GM23338 (cell line): ENCODE measurements around the gene NAA25. TPM values are rescaled to one million over a fixed set of nuclear protein-coding genes. Genes with fewer than 3 reads are reported as not detected.

Experiments used
- ATAC-seq: fragments of 200-7000 bp; cut with Tn5 transposase; 3 replicates; pipeline ENCODE4 v1.9.1; 2020
- DNase-seq: peaks from one replicate; pipeline ENCODE4 v3.0.0-alpha.2; 2015; ENCODE audit warnings: low spot score
- H2AFZ ChIP-seq: fragments of 200-600 bp; sonication (generic); 2 replicates; pipeline ENCODE4 v1.8.0; 2016; ENCODE audit warnings: antibody characterized with exemption, mild to moderate bottlenecking, moderate library complexity
- H3F3A ChIP-seq: fragments of 200-600 bp; sonication (generic); replicated peaks from 2 replicates; pipeline ENCODE4 v1.8.0; 2017; ENCODE audit warnings: antibody characterized with exemption, mixed run types, low read depth
- H3K27ac ChIP-seq: fragments of 200-600 bp; sonication (generic); 2 replicates; pipeline ENCODE4 v1.6.1; 2016; ENCODE audit warnings: low read depth
- H3K27me3 ChIP-seq: fragments of 200-600 bp; sonication (generic); 2 replicates; pipeline ENCODE4 v1.8.0; 2016; ENCODE audit warnings: mild to moderate bottlenecking, mixed run types, moderate library complexity; ENCODE audit not compliant: insufficient read depth
- H3K36me3 ChIP-seq: fragments of 200-600 bp; sonication (generic); 2 replicates; pipeline ENCODE4 v1.8.0; 2016; ENCODE audit warnings: mild to moderate bottlenecking; ENCODE audit not compliant: insufficient read depth
- H3K4me1 ChIP-seq: fragments of 200-600 bp; sonication (generic); 2 replicates; pipeline ENCODE4 v1.8.0; 2016; ENCODE audit warnings: mild to moderate bottlenecking, moderate library complexity; ENCODE audit not compliant: insufficient read depth
- H3K4me2 ChIP-seq: fragments of 200-600 bp; sonication (generic); 2 replicates; pipeline ENCODE4 v1.7.1; 2017; ENCODE audit warnings: mixed run types
- H3K4me3 ChIP-seq: fragments of 200-600 bp; sonication (generic); 2 replicates; pipeline ENCODE4 v1.6.1; 2016; ENCODE audit warnings: mixed run types
- H3K79me2 ChIP-seq: fragments of 200-600 bp; sonication (generic); replicated peaks from 2 replicates; pipeline ENCODE4 v1.8.0; 2017; ENCODE audit warnings: mild to moderate bottlenecking; ENCODE audit not compliant: insufficient read depth
- H3K9me2 ChIP-seq: fragments of 200-600 bp; sonication (generic); 2 replicates; pipeline ENCODE4 v1.8.0; 2017; ENCODE audit not compliant: insufficient read depth
- H4K20me1 ChIP-seq: fragments of 200-600 bp; sonication (generic); replicated peaks from 2 replicates; pipeline ENCODE4 v1.8.0; 2017; ENCODE audit warnings: mild to moderate bottlenecking; ENCODE audit not compliant: insufficient read depth
- H3K27ac Mint-ChIP-seq: 2 replicates; pipeline ENCODE4 v1.8.0; 2020; ENCODE audit warnings: inconsistent platforms, mild to moderate bottlenecking, moderate library complexity, mixed read lengths
- H3K27me3 Mint-ChIP-seq: 3 replicates; pipeline ENCODE4 v1.8.0; 2022; ENCODE audit warnings: low read depth, mild to moderate bottlenecking, moderate library complexity, mixed read lengths, inconsistent platforms; ENCODE audit not compliant: insufficient read depth, poor library complexity
- H3K36me3 Mint-ChIP-seq: 3 replicates; pipeline ENCODE4 v1.8.0; 2021; ENCODE audit warnings: low read depth, mild to moderate bottlenecking, inconsistent platforms, moderate library complexity, mixed read lengths
- H3K4me1 Mint-ChIP-seq: 3 replicates; pipeline ENCODE4 v1.8.0; 2020; ENCODE audit warnings: mild to moderate bottlenecking, inconsistent platforms, mixed read lengths
- H3K4me3 Mint-ChIP-seq: 3 replicates; pipeline ENCODE4 v1.8.0; 2021; ENCODE audit warnings: moderate library complexity, mild to moderate bottlenecking, inconsistent platforms, mixed read lengths
- H3K9me3 Mint-ChIP-seq: 3 replicates; pipeline ENCODE4 v1.8.0; 2020; ENCODE audit warnings: moderate library complexity, mild to moderate bottlenecking, inconsistent platforms, mixed read lengths
- CTCF ChIP-seq, 2 experiments: fragments of 200-600 bp in 1 of 2; sonication (generic) in 1 of 2; conservative IDR thresholded peaks; 2 replicates each; pipeline versions ENCODE4 v1.5.1 to v1.6.1; 2016 to 2017; ENCODE audit warnings: antibody characterized with exemption in 2 of 2, low read depth in 2 of 2, mild to moderate bottlenecking in 2 of 2, moderate library complexity in 1 of 2
- ETS1 ChIP-seq: IDR thresholded peaks from 2 replicates; pipeline ENCODE4 v1.6.1; 2016; ENCODE audit warnings: antibody characterized with exemption
- EZH2 ChIP-seq: fragments of 200-600 bp; sonication (generic); IDR thresholded peaks from one replicate; pipeline ENCODE4 v1.8.0; 2017; ENCODE audit warnings: antibody characterized with exemption, mild to moderate bottlenecking, low read depth; ENCODE audit not compliant: unreplicated experiment
- EZH2phosphoT487 ChIP-seq: fragments of 200-600 bp; sonication (generic); IDR thresholded peaks from one replicate; pipeline ENCODE4 v1.8.1; 2018; ENCODE audit warnings: antibody characterized with exemption; ENCODE audit not compliant: unreplicated experiment
- POLR2AphosphoS5 ChIP-seq: IDR thresholded peaks from 2 replicates; pipeline ENCODE4 v1.6.1; 2016; ENCODE audit warnings: antibody characterized with exemption, low read depth
- REST ChIP-seq: IDR thresholded peaks from one replicate; pipeline ENCODE4 v1.6.1; 2018; ENCODE audit warnings: antibody characterized with exemption; ENCODE audit not compliant: unreplicated experiment
- STAT1 ChIP-seq: IDR thresholded peaks from one replicate; pipeline ENCODE4 v1.6.1; 2016; ENCODE audit warnings: antibody characterized with exemption; ENCODE audit not compliant: unreplicated experiment
- ZNF331 ChIP-seq: fragments of 250-450 bp; sonication (Bioruptor Pico); IDR thresholded peaks from 2 replicates; pipeline ENCODE4 v1.5.0; 2020; ENCODE audit warnings: low read depth, mild to moderate bottlenecking, moderate library complexity
- ZNF462 ChIP-seq: fragments of 250-450 bp; sonication (Bioruptor Pico); IDR thresholded peaks from 2 replicates; pipeline ENCODE4 v1.5.0; 2020; ENCODE audit warnings: mild to moderate bottlenecking, moderate library complexity
- polyA plus RNA-seq: library from polyadenylated mRNA; unstranded; fragments of >200 nt; fragmentation: Nextera tagmentation; extraction: Ambion mirVana; gene quantifications from 2 replicates; pipeline ENCODE4 v1.2.1, GENCODE V29; 2016
- total RNA-seq: library from RNA; depleted of rRNA; stranded (reverse); fragments of >200 nt; shearing (Covaris generic); gene quantifications from 2 replicates; pipeline ENCODE4 v1.2.3, GENCODE V29; 2014

NAA25 gene
- total and polyA plus RNA-seq, 2 experiments from 2014 or later: 49.0 to 55.1 TPM

- H4K20me1 ChIP-seq: peaks cover 76% of the 10 kb centered on the region
- no peak overlapping the region for H3K4me2 ChIP-seq
- peak overlapping the region; percentile 19; the same call in 1 of the 2 replicates for H3K27ac Mint-ChIP-seq
These were observed 4.7 kb downstream of the NAA25 start for GRCh38 chr12:112103758-112104503.

More at GRCh38 chr12:112103758-112104503, 4.7 kb downstream of the NAA25 start:
- no peaks in the 10 kb centered on the region for H3K9me3 Mint-ChIP-seq
- Histone ChIP-seq H3F3A (peaks cover 5% of the 10 kb centered on the region; the same call in 1 of the 2 replicates), H3K36me3 (peaks cover 16% of the 10 kb centered on the region), H3K9me2 (no peaks in the 10 kb centered on the region), H2AFZ (no peak overlapping the region), H3K27me3 (no peaks in the 10 kb centered on the region), H3K27ac (peak overlapping the region; percentile 51; the same call in 1 of the 2 replicates), H3K79me2 (peaks cover 94% of the 10 kb centered on the region), H3K4me1 (peaks cover 36% of the 10 kb centered on the region), H3K4me3 (no peak overlapping the region)
- DNase-seq: no peak
- H3K27me3 Mint-ChIP-seq: peaks cover 9% of the 10 kb centered on the region
- H3K4me1 Mint-ChIP-seq: peaks cover 39% of the 10 kb centered on the region
- H3K4me3 Mint-ChIP-seq: no peak overlapping the region
- TF ChIP-seq STAT1: no peak
- no peak for TF ChIP-seq CTCF (conservative IDR thresholded peaks at IDR 0.05; ENCODE audit: low read depth in 2 of 2)
- no peak for TF ChIP-seq EZH2phosphoT487
- TF ChIP-seq EZH2: no peak
- no peak for TF ChIP-seq REST
- no peak for TF ChIP-seq ZNF331 (CRISPR knock-in tag)
- TF ChIP-seq POLR2AphosphoS5: no peak
- TF ChIP-seq ZNF462: no peak
- TF ChIP-seq ETS1: no peak
- H3K36me3 Mint-ChIP-seq: peaks cover 54% of the 10 kb centered on the region
- peak; percentile 32 for ATAC-seq
